WI38 (cell line): ENCODE measurements around the gene LASP1NB.

ENCODE experiments used
- H3K4me3 ChIP-seq: 2 replicates; pipeline ENCODE4 v1.5.1; 2011; ENCODE audit warnings: low read depth, mild to moderate bottlenecking, control low read depth, low read length
- CTCF ChIP-seq: IDR thresholded peaks from 2 replicates; pipeline ENCODE4 v1.5.1; 2012; ENCODE audit warnings: low read depth, mild to moderate bottlenecking, control low read depth, low read length

The LASP1NB gene

GRCh38 chr17:38885044-38885727, 40.2 kb upstream of the LASP1NB start:
- H3K4me3 ChIP-seq, result no peak overlapping the region
- TF ChIP-seq CTCF, result no peak

GRCh38 chr17:38885728-38886642, 39.4 kb upstream of the LASP1NB start:
- TF ChIP-seq CTCF, result no peak
- no peak overlapping the region for H3K4me3 ChIP-seq

GRCh38 chr17:38886643-38887010, 38.8 kb upstream of the LASP1NB start:
- no peak for TF ChIP-seq CTCF
- no peak overlapping the region for H3K4me3 ChIP-seq

GRCh38 chr17:38888842-38889241, 36.6 kb upstream of the LASP1NB start:
- no peak overlapping the region for H3K4me3 ChIP-seq
- TF ChIP-seq CTCF, result no peak

- no peak overlapping the region for H3K4me3 ChIP-seq
- TF ChIP-seq CTCF, result no peak
Observed at GRCh38 chr17:38889745-38890409, 35.5 kb upstream of the LASP1NB start.

- TF ChIP-seq CTCF, result no peak
- H3K4me3 ChIP-seq, result no peak overlapping the region
Observed at GRCh38 chr17:38890410-38890746, 35.0 kb upstream of the LASP1NB start.

GRCh38 chr17:38891441-38891840, 34.0 kb upstream of the LASP1NB start:
- no peak overlapping the region for H3K4me3 ChIP-seq
- no peak for TF ChIP-seq CTCF
